T-helper 1 cell treated with Interleukin-12 subunit alpha and Interleukin-12 subunit beta and Interleukin-4 antibody, amounts not matched to agents 30 ng/mL and 1 ng/mL, for 36 hours (primary cell): ENCODE measurements around the gene OR1M1. TPM values are rescaled to one million over a fixed set of nuclear protein-coding genes. Genes with fewer than 3 reads are reported as not detected.
"Not testable (repeated sequence)": the region's sequence is repeated elsewhere in the genome, so short reads cannot be mapped to it uniquely, and the experiment has no call there.

Source experiments
- intact Hi-C: fragments of 100-400 bp; cut with micrococcal nuclease; formaldehyde crosslinking; loops from one replicate; pipeline ENCODE4 v1.15.1; 2024
- total RNA-seq: library from RNA; stranded (reverse); gene quantifications from 2 replicates; pipeline ENCODE4 v1.2.3, GENCODE V29; 2022

The OR1M1 gene, protein sequence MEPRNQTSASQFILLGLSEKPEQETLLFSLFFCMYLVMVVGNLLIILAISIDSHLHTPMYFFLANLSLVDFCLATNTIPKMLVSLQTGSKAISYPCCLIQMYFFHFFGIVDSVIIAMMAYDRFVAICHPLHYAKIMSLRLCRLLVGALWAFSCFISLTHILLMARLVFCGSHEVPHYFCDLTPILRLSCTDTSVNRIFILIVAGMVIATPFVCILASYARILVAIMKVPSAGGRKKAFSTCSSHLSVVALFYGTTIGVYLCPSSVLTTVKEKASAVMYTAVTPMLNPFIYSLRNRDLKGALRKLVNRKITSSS
- not detected in 2 replicates for total RNA-seq

DNA sequence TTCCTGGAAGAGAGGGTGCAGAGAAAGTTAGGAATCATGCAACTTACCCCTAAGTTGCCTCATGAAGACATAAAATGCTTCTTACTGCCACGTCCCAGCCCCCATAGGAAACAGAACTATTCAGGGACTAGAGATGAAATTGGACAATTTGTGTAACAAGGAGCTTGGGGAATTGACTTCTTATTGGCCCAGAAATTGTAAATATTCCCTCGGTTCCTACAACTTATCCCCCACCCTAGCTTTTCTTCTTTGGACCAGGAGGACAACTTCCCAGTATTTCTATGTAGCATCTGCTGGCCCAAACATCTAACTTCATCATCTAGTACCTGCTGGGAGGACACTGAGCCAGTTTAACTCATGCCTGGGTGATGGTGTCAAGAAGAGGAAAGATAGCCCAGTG lies at the start of gene OR1M1:
OR1M1 (plus strand) TSS at position 301 of the 400 bp plus-strand sequence. CDS start 6,184 bp downstream, outside the sequence.
- intact Hi-C loops: no loop called here

GRCh38 chr19:9037400-9038062 lies 49.3 kb upstream of the OR1M1 start:
- intact Hi-C loops: no loop called here

DNA sequence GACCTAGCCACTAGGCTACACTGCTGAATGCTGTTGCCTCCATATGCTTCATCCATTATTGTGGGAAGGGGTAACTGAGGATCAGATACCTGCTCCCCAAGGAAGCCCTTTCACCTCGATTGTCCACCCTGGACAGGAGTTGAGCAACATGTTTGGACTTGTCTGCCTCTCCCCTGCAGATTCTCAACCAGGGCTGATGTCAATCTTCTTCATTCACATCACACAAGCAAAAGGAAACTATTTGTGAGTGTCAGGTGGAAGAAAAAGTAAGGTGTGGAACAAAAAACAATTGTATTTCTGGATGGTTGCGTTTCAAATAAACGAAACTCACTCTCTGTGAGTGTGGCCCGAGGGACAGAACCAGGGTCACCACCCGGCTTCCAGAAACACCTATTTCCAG lies 47.1 kb upstream of the OR1M1 start:
- intact Hi-C loops: no loop called here

DNA sequence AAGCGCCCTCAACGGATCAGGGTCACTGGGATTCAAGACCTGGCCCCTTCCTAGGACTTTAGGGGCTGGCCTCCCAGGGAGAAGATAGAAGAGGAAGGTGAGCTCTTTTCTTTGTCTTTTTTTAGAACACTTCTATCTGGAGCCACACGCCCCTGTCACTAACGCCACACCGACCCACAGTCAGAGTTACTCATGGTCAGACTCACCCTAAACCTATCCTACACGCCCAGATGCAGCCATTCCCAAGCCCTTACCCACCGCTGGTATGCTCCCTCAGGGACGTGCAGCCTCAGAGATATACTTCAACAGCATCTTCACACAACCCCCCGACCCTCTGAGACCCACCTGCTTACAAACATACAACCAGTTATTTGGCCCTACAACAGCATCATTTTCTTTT lies 46.7 kb upstream of the OR1M1 start:
- intact Hi-C loops: no loop called here

GRCh38 chr19:9041023-9041422 lies 45.8 kb upstream of the OR1M1 start:
- intact Hi-C loops: no loop called here

DNA sequence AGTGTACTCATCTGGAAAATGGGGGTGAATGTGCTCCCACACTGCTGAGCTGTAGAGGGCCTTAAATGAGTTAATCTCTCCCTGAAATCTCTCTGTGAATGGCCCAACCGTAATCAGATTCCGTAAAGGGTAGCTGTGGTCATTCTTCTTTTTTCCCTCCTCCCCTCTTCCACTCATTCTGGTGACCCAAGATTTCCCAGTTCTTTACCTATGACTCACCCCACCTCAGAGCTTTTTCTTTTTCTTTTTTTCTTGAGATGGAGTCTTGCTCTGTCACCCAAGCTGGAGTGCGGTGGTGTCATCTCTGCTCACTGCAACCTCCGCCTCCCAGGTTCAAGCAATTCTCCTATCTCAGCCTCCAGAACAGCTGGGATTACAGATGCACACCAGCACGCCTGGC lies 43.3 kb upstream of the OR1M1 start:
- intact Hi-C loops: no loop called here

GRCh38 chr19:9044449-9044848 lies 42.4 kb upstream of the OR1M1 start:
- intact Hi-C loops: no loop called here

DNA sequence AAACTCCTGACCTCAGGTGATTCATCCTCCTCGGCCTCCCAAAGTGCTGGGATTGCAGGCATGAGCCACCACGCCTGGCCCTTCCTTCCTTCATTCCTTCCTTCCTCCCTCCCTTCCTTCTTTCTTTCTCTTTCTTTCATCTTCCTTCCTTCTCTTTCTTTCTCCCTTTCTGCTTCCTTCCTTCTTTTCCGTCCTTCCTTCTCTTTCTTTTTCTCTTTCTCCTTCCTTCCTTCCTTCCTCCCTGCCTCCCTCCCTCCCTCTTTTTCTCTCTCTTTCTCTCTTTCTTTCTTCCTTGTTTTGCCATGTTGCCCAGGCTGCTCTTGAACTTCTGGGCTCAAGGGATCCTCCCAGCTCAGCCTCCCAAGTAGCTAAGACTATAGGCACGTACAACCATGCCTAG lies 40.2 kb upstream of the OR1M1 start:
- intact Hi-C loops: no loop called here

DNA sequence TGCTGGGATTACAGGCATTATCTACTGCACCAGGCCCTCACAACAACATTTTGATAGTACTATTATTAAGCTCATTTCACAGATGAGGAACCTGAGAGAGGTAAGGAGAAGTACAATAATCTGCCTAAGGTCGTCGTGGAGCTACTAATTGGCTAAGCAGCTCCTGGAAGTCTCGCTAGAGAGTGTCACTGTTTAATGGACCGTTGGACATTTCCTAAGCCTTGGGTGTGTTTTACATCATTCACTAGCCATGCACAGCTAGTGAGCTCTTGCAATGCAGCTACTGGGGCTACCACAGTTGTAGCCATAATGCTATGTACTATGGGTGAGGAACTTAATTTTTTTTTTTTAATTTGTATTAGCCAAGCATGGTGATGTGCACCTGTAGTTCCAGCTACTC lies 34.0 kb upstream of the OR1M1 start:
- intact Hi-C loops: no loop called here

GRCh38 chr19:9053674-9054073 lies 33.2 kb upstream of the OR1M1 start:
- intact Hi-C loops: not testable (repeated sequence)

GRCh38 chr19:9054207-9054606 lies 32.7 kb upstream of the OR1M1 start:
- intact Hi-C loops: no loop called here

- intact Hi-C loops: no loop called here
Observed at GRCh38 chr19:9054765-9055164, 32.1 kb upstream of the OR1M1 start.

GRCh38 chr19:9056131-9056530 lies 30.7 kb upstream of the OR1M1 start:
- intact Hi-C loops: not testable (repeated sequence)

GRCh38 chr19:9057505-9058258 lies 29.2 kb upstream of the OR1M1 start:
- intact Hi-C loops: no loop called here

DNA sequence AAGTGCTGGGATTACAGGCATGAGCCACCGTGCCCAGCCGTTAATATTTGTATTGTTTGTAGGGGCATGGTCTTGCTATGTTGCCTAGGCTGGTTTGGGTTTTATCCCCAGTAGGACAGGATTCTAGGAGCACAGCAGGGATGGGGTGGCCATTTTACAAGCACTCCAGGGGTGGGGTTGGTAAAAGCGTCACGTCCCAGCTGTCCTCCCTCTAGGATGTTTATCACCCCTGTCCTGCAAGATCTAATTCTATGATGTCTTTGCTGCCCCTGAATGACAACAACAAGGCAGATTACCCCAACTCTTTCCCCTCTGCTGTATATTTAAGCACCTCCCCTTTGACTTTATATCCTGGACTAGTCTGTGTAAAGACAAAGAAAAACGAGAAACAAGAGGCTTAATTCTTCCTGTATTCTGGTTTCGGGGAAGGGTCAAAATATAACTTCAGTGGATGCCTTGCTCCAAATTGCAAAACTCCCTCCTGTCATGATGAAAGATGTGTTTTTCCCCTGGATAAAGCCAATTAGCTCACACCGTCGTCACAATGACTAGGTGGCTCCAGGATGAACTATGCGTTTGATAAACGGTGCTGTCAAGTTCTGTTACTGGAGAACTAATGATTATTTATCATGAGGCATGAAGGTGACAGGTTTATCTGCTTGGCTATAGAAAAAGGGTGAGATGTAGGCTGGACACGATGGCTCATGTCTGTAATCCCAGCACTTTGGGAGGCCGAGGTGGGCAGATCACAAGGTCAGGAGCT lies 27.8 kb upstream of the OR1M1 start:
- intact Hi-C loops: no loop called here

DNA sequence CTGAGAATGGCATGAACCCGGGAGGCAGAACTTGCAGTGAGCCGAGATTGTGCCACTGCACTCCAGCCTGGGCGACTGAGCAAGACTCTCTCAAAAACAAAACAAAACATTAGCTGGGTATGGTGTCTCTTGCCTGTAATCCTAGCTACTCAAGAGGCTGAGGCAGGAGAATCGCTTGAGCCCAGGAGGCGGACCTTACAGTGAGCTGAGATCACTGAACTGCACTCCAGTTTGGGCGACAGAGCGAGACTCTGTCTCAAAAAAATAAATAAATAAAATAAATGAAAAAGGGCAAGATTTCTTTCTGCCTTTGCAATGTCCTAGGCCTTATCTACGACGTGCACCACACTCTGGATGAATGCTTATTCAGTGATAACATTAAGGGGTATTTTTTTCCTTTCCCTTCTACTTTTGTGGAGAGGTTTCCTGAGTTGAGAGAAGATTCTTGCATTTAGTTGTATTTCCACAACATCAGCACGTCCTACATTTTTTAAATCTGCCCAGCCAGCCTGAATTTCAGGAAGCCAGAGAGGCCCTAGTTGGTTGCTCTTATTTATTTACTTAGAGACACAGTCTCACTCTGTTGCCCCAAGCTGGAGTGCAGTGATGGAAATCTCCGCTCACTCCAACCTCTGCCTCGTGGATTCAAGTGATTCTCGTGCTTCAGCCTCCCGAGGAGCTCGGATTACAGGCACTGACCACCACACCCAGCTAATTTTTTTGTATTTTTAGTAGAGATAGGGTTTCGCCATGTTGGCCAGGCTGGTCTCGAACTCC lies 26.1 kb upstream of the OR1M1 start:
- intact Hi-C loops: no loop called here

- intact Hi-C loops: no loop called here
Observed at GRCh38 chr19:9061879-9062278, 25.0 kb upstream of the OR1M1 start.

DNA sequence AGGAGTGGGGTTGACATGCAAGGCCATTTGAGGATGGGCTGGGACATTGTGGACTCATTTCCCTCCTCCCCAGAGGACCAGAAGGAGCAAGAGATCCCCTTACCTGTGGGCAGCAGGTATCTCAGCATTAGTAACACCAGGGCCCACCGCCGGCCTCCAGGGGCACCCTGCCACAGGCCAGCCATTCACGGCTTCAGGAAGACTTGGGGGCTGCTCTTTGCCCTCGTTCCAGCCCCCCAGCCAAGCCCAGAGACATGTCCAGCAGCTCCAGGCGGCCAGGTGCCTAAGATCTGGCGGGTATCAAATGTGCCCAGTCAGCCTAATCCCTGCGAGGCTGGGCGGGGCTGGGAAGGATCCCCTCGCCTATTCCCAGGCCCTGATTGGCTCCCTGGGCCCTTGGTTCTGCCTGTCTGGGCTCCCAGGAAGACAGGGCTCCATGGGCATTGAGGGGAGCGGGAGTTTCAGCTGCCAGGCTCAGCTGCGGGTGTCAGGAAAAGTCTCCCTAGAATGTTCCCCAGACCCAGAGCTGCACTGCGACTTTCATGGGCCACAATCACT lies 21.3 kb upstream of the OR1M1 start:
- intact Hi-C loops: no loop called here

DNA sequence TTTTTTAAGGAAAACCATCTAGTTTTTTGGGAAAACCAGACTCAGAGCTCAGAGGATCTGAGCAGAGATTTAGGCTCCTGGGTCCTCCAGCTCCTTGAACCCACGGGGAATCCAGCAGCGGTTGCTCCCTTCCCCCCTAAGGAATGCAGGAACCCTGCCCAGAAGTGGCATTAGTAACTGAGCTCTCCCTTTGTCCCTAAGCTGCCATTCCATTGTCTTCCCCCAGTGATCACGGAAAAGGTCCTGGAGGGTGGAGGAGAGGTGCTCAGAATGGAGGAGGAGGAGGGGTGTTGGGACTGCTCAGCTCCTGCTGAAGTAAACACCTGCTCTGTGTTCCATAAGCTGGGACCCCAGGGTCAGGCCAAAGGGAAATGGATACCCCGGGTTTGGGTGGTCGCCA lies 16.8 kb upstream of the OR1M1 start:
- intact Hi-C loops: no loop called here

DNA sequence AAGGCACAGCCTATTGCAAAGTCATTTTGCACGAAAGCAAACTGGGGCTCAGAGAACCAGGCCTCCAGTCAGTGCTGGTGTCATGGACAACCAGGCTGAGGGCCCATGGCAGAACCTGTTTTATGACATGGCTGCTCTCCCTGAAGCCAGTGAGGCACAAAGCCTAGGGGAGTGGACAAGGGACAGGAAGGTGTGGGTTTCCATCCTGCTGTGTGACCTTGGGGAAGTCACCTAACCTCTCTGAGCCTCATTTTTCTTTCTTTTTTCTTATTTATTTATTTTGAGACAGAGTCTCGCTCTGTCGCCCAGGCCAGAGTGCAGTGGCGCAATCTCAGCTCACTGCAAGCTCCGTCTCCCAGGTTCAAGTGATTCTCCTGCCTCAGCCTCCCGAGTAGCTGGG lies 15.1 kb upstream of the OR1M1 start:
- intact Hi-C loops: not testable (repeated sequence)

DNA sequence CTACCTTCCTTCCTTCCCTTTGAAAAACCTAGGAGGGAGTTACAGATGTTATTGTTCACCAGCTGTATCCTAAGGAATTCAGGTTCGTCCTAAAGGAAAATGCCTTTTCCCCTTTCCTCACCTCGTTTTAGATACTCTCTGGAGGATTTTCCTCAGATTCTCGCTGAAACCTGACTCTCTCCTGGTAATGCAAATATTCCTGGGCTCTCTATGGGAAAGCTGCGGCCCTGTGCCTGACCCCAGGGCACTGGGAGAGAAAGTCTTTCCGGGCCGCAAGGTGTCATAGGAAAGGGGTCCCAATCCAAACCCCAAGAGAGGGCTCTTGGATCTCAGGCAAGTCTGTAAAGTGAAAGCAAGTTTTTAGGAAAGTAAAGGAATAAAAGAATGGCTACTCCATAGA lies 13.1 kb upstream of the OR1M1 start:
- intact Hi-C loops: no loop called here
